ENCODE results near the gene CABCOCO1.

The CABCOCO1 gene

DNA sequence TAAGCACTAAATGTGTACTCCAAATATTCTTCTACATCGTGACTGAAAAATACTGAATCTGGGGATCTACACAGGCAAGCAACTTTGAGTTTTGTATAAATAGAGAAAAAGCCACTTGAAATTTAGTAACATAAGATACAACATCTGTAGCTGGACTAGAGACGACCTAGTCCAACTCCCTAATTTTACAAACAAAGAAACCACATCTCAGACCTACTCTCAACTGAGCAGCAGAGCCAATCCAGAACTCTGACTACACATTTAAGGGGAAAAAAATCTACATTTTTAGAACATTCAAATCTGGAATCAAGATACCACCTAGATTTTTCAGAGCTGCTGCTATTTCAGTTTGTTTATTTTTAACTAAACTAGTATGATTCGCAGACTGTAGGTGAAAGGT lies 88.9 kb downstream of the CABCOCO1 start:
- no peak overlapping the region for H3K27ac ChIP-seq
- no peak for TF ChIP-seq CTCF (conservative IDR thresholded peaks at IDR 0.05)

DNA sequence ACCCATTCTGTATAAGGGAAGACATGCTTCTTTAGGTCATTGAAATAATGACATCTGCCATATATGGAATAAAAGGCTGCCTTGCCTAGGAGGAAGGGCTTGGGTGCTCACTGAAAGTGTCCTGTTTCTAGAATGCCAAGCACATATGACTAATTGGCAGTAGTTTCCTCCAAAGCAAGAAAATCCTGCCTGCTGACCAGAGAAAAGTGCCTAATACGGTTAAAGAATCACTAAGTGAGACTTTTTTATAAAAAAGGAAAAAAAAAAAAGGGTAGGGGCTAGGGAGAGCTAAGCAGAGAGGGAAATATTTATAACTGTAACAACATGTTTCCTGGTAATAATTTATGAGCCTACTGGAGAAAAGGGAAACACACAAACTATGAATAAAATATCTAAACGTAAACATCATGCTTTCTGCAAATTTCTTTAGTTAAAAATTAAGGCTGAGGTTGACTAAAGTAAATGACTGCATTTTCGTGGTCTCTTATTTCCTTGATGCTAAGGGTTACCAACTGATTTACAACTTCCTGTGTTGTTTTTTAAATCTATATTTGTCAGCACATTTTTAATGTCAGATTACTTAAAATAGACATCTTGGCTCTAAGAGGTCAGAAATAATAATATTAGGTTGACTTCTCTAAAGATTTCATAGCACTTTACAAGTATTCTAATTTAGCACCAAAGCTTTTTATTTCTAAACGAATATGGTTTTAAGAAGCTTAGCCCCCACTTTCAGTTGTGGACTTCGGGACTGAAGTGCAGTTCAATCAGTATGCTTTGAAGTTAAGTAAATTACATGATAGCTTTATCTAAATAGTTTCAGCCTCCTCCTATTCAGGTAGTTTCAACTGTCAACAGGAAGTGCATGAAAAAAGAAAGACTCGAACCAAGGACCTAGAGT lies 89.6 kb downstream of the CABCOCO1 start:
- H3K27ac ChIP-seq: no peak overlapping the region

DNA sequence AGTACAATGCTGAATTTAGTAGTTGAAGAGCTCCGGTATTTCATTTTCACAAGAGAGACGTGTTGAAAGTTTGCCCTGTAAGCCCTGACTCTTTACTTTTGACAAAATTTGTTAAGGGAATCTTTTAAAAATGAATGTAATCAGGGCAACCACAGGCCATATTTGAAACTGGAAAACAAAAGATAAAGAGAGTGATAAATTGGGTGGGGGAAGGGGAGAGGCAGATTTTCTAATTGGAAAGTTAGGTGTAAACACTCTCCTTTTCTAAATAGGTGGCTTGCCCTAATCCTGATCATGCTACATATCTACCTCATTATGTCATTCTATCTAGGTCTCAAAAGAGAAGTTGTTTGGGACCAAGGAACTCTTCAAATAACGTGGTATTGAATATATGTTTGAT lies 90.7 kb downstream of the CABCOCO1 start:
- TF ChIP-seq CTCF (conservative IDR thresholded peaks at IDR 0.05): no peak
- H3K27ac ChIP-seq: no peak overlapping the region

More for the DNA sequence above, 89.6 kb downstream of the CABCOCO1 start:
- TF ChIP-seq CTCF (conservative IDR thresholded peaks at IDR 0.05): no peak

DNA sequence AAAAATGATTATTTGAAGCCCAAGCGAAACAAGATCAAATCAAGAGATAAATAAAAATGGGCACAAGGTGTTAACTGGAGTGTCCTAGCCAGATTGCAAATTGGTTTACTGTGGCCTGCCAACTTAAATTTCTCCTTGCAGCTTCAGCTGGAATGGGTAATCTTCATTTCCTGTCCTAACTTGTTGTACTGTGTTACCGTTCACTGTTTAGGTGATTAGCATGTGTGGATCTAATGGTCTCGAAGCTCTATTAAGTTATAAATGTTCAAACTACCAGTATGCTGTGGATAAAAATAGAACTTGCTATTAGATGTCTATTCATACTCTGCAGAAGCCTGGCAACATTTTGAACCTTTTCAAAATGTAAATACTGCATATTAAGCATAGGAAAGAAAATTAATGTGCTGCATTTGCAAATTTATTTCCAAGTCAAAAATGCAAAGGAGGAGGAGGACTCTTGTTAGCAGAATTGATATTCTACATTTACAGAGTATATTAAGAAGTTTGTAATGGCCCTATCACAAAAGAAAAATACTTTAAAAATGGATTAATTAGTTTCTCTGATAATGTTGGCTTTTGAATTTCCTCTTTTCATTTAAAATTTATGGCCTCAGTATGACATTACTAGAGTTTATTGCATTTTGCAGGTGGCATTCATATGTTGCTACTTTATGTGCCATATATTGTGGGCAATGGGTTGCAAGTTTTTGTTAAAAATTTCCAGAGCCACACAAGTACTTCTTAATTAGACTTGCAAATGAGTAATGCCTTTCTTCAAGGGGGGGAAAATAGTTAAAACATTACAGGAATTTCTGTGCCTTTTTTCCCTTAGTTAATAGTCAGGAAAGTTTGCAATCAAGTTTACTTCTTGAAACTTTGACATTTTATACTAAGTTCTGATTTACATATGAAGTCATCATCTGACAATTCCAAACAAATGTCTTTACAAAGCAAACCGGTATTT lies 92.1 kb downstream of the CABCOCO1 start:
- H3K27ac ChIP-seq: peak overlapping the region; percentile 26
- TF ChIP-seq CTCF (conservative IDR thresholded peaks at IDR 0.05): no peak

DNA sequence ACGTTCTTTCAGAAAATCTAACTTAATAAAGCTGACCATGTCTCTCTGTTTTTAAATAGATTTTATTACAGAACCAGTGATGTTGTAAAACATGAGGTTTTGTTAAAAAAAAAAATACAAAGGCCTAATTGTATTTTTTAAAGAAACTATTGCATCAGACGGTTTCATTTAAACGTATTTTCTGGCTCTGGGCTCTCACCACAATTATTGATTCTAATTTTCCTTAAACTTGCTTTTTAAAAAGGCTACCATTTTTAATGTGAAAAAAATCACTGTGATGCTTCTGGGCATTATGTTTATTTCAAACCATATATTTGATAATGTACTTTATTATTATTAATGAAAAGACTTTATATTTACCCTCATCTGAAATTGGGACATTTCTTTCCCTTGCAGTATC lies 94.3 kb downstream of the CABCOCO1 start:
- no peak overlapping the region for H3K27ac ChIP-seq
- TF ChIP-seq CTCF (conservative IDR thresholded peaks at IDR 0.05): no peak

DNA sequence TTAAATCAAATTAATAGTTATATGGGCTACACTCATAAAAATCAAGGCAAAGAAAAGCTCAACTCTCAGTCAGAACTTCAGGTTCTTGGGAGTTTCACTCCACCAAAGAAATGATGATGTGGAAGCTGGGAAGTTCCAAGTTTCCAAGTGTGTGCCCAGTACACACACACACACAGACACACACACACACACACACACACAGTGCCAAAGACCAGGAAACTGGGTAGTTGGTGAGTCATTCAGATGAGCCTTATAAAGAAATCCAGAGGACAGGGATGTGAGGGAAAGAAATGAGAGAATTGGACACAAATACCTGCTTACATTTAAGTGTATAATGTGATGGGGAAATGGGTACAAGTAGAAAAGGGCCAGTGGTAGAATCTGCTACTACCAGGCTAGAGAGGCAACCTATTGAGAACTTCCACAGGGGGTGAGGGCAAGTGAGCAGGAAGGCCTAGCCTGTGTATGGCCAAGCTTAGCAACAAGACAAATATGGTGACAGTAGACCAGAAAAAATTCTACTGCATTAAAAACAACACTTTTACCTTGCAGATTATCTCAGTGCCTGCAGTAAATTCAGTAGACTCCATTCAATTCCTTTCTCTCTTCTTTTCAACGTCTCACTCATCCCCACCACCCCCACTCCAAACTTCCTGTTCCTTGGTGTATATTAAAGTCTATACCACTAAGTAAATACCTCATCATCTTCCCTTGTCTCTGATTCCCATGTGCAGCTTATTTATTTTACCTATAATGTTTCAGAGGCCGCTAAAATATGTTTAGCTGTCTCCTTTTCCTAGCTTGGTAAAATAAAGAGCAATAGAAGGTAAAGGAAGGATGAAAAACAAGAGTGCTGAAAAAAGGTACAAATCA lies 95.0 kb downstream of the CABCOCO1 start:
- H3K27ac ChIP-seq: no peak overlapping the region
- TF ChIP-seq CTCF (conservative IDR thresholded peaks at IDR 0.05): no peak

All from VCaP (cell line).